Muscle of leg (tissue), 11 donors: ENCODE results near the gene MAST3. TPM values are rescaled to one million over a fixed set of nuclear protein-coding genes. Genes with fewer than 3 reads are reported as not detected.

Source experiments
- DNase-seq: peaks from one replicate; pipeline ENCODE4 v3.0.0; 2013
- H3K27ac ChIP-seq: one replicate; pipeline ENCODE4 v1.5.1; 2013; ENCODE audit warnings: mild to moderate bottlenecking, low read length, control low read depth
- H3K27me3 ChIP-seq: one replicate; pipeline ENCODE4 v1.6.1; 2013; ENCODE audit warnings: low read length; ENCODE audit not compliant: control insufficient read depth, insufficient read depth
- H3K36me3 ChIP-seq: one replicate; pipeline ENCODE4 v1.6.1; 2013; ENCODE audit warnings: low read length; ENCODE audit not compliant: control insufficient read depth, insufficient read depth
- H3K4me1 ChIP-seq: one replicate; pipeline ENCODE4 v1.6.1; 2013; ENCODE audit warnings: low read length; ENCODE audit not compliant: control insufficient read depth, insufficient read depth
- H3K4me3 ChIP-seq: one replicate; pipeline ENCODE4 v1.5.1; 2013; ENCODE audit warnings: low read length, control low read depth
- H3K9me3 ChIP-seq: replicated peaks from 2 replicates; pipeline ENCODE4 v1.6.1; 2013; ENCODE audit warnings: low read depth, low read length; ENCODE audit not compliant: control insufficient read depth
- WGBS: methylation state at CpG from one replicate; pipeline ENCODE4 v1.1.5; 2013; ENCODE audit warnings: missing lambda C conversion rate; ENCODE audit not compliant: insufficient coverage; 5-methylcytosine and 5-hydroxymethylcytosine counted together
- polyA plus RNA-seq, 8 donors: library from polyadenylated mRNA; unstranded; fragments of 120-200 nt; gene quantifications; one replicate each; pipeline versions ENCODE4 v1.2.1 to v1.2.3, GENCODE V29; 2013; ENCODE audit warnings: inconsistent platforms in 1 of 8, low replicate concordance in 1 of 8; ENCODE audit not compliant: insufficient read length in 8 of 8, insufficient read depth in 1 of 8
- total RNA-seq: library from RNA; stranded (reverse); fragments of 120-200 nt; gene quantifications from one replicate; pipeline ENCODE4 v1.2.4, GENCODE V29; 2013

Gene MAST3
- total and polyA plus RNA-seq, 9 donors = 3.4 to 12.2 (median 7.6) TPM

GRCh38 chr19:18060472-18060871 is 37.1 kb upstream of the MAST3 start:
- no peaks in the 10 kb centered on the region for H3K9me3 ChIP-seq
- peaks cover 9% of the 10 kb centered on the region for H3K4me1 ChIP-seq
- H3K4me3 ChIP-seq = no peak overlapping the region
- H3K27ac ChIP-seq = no peak overlapping the region
- peaks cover 12% of the 10 kb centered on the region for H3K27me3 ChIP-seq
- no peak for DNase-seq
- H3K36me3 ChIP-seq = no peaks in the 10 kb centered on the region
- 85% methylated on average over 6 of the region's 6 CpGs for WGBS

DNA sequence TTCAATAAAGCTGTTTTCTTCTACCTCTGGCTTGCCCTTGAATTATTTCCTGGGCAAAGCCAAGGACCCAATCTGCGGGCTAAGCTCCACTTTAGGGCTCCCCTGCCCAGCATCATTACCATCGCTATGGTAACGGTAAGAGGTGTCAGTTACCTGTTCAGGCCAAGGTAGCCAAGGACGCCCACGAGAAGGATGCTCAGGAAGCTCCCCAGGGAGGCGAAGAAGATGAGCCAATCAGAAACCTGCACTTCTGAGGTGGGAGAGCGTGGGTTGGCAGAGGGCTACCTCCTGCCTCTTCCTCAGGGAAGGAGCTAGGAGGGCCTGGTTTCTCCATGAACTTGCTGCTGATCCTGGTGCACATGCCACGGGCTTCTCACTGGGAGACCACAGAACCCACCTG is 35.5 kb upstream of the MAST3 start:
- H3K4me3 ChIP-seq = no peak overlapping the region
- no peaks in the 10 kb centered on the region for H3K9me3 ChIP-seq
- H3K36me3 ChIP-seq = no peaks in the 10 kb centered on the region
- WGBS = 37% methylated on average over 6 of the region's 8 CpGs
- no peak overlapping the region for H3K27ac ChIP-seq
- DNase-seq = no peak
- H3K4me1 ChIP-seq = peaks cover 9% of the 10 kb centered on the region
- H3K27me3 ChIP-seq = peaks cover 12% of the 10 kb centered on the region

DNA sequence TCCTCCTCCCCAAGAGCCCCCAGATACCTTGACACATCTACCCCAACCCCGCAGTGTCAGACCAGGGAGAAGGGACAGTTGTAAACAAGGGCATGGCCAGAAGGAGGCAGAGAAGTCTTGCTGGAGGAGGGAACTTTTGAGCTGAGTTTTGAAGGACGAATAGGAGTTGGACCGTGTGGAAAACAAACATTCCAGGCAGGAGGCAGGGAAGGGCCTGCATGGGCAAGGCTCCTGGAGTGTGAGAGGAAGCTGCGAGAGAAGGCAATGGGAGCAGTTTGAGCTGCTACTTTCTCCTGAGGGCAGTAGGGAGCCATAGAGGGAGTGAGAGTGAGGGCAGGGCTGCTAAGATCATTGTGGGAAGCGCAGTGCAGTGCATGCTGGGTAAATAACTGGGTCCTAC is 34.1 kb upstream of the MAST3 start:
- H3K4me3 ChIP-seq = no peak overlapping the region
- WGBS = 63% methylated on average over 4 of the region's 5 CpGs
- no peaks in the 10 kb centered on the region for H3K9me3 ChIP-seq
- no peaks in the 10 kb centered on the region for H3K36me3 ChIP-seq
- H3K27me3 ChIP-seq = peaks cover 12% of the 10 kb centered on the region
- peaks cover 3% of the 10 kb centered on the region for H3K4me1 ChIP-seq
- DNase-seq = no peak
- no peak overlapping the region for H3K27ac ChIP-seq

- Histone ChIP-seq H3K27ac (no peak overlapping the region), H3K27me3 (peaks cover 12% of the 10 kb centered on the region), H3K4me3 (no peak overlapping the region), H3K9me3 (no peaks in the 10 kb centered on the region), H3K4me1 (no peaks in the 10 kb centered on the region), H3K36me3 (no peaks in the 10 kb centered on the region)
- WGBS = no CpG with 5 or more reads among the region's 1 CpG
- no peak for DNase-seq
Observed at GRCh38 chr19:18065173-18065495, 32.4 kb upstream of the MAST3 start.

- Histone ChIP-seq H3K4me3 (no peak overlapping the region), H3K27me3 (peaks cover 10% of the 10 kb centered on the region), H3K27ac (no peak overlapping the region), H3K9me3 (no peaks in the 10 kb centered on the region), H3K4me1 (no peaks in the 10 kb centered on the region), H3K36me3 (no peaks in the 10 kb centered on the region)
- 89% methylated on average over 3 of the region's 5 CpGs for WGBS
- DNase-seq = no peak
Observed at GRCh38 chr19:18068395-18068794, 29.2 kb upstream of the MAST3 start.

DNA sequence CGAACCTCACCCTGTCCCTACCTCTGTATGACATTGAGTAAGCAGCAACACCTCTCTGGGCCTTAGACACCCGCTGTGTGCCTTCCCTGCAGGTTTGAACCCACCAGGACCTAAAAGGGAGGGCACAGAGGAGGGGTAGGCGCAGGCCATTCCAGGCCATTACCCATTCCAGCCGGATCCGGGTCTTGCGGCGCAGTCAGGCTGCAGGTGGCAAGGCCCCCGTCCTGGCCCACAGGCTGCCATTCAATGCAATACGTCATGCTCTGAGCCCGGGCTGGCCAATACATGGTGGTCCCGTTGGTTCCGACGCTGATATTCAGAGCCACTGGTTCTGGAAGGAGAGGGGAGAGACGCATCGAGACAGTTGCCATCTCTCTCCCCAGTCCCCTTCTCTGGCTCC is 28.2 kb upstream of the MAST3 start:
- H3K4me1 ChIP-seq = no peaks in the 10 kb centered on the region
- no peaks in the 10 kb centered on the region for H3K36me3 ChIP-seq
- no peaks in the 10 kb centered on the region for H3K9me3 ChIP-seq
- 81% methylated on average over 12 of the region's 15 CpGs for WGBS
- H3K4me3 ChIP-seq = no peak overlapping the region
- no peak for DNase-seq
- no peak overlapping the region for H3K27ac ChIP-seq
- peaks cover 7% of the 10 kb centered on the region for H3K27me3 ChIP-seq

GRCh38 chr19:18070181-18070580 is 27.4 kb upstream of the MAST3 start:
- Histone ChIP-seq H3K27me3 (peaks cover 7% of the 10 kb centered on the region), H3K27ac (no peak overlapping the region), H3K9me3 (no peaks in the 10 kb centered on the region), H3K36me3 (no peaks in the 10 kb centered on the region), H3K4me3 (no peak overlapping the region), H3K4me1 (no peaks in the 10 kb centered on the region)
- 62% methylated on average over 9 of the region's 11 CpGs for WGBS
- no peak for DNase-seq

DNA sequence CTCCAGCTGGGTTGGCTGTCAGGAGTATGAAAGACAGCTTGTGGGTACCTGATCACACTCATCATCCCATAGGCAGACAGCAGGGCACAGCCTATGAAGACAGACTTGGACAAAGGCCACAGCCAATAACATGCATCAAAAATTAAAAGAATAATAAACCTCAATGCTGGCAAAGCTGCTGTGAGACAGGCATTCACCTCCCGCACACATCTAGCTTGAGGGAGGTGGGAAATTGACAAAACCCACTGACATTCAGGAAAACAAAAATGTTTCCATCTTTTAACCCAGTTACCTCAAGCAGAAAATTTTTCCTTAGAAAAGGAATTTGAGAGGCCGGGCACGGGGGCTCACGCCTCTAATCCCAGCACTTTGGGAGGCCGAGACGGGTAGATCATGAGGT is 25.2 kb upstream of the MAST3 start:
- peaks cover 7% of the 10 kb centered on the region for H3K27me3 ChIP-seq
- no peak for DNase-seq
- no CpG with 5 or more reads among the region's 6 CpGs for WGBS
- no peak overlapping the region for H3K27ac ChIP-seq
- no peaks in the 10 kb centered on the region for H3K4me1 ChIP-seq
- no peaks in the 10 kb centered on the region for H3K36me3 ChIP-seq
- no peak overlapping the region for H3K4me3 ChIP-seq
- H3K9me3 ChIP-seq = no peaks in the 10 kb centered on the region

DNA sequence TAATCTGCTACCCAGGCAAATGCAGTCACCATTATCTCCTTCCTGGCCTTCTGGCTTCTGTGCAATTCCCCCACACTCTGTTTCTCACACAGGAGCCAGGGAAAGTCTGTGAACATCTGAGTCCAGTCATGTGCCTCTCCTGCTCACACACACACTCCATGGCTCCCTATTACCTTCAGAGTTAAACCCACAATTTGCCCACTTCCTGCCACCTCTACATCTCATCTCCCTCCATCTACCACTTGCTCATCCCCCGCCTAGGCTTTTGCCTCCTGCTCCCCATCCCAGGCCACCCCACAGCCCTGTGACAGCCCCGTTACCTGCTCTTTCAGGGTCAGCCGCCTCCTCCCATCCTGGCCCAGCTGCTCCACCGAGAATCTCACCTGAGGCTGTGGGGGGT is 24.4 kb upstream of the MAST3 start:
- Histone ChIP-seq H3K27me3 (peaks cover 7% of the 10 kb centered on the region), H3K4me3 (no peak overlapping the region), H3K27ac (no peak overlapping the region), H3K9me3 (no peaks in the 10 kb centered on the region), H3K4me1 (no peaks in the 10 kb centered on the region), H3K36me3 (no peaks in the 10 kb centered on the region)
- DNase-seq = no peak
- WGBS = no CpG with 5 or more reads among the region's 4 CpGs

DNA sequence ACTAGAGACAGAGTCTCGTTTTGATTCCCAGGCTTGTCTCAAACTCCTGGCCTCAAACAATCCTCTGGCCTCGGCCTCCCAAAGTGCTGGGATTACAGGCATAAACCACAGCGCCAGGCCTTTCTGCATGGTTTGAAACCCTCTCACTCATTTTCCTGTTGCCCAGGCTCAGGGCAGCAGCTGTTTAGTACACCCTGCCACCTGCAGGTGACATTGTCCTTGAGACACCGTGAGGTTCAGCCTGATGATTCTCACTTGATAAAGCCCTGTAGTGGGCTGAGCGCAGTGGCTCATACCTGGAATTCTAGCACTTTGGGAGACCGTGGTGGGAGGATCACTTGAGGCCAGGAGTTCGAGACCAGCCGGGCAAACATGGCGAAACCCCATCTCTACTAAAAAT is 23.4 kb upstream of the MAST3 start:
- Histone ChIP-seq H3K4me1 (no peaks in the 10 kb centered on the region), H3K27ac (no peak overlapping the region), H3K9me3 (no peaks in the 10 kb centered on the region), H3K36me3 (no peaks in the 10 kb centered on the region), H3K27me3 (peaks cover 7% of the 10 kb centered on the region), H3K4me3 (no peak overlapping the region)
- WGBS = 59% methylated on average over 5 of the region's 9 CpGs
- DNase-seq = no peak

DNA sequence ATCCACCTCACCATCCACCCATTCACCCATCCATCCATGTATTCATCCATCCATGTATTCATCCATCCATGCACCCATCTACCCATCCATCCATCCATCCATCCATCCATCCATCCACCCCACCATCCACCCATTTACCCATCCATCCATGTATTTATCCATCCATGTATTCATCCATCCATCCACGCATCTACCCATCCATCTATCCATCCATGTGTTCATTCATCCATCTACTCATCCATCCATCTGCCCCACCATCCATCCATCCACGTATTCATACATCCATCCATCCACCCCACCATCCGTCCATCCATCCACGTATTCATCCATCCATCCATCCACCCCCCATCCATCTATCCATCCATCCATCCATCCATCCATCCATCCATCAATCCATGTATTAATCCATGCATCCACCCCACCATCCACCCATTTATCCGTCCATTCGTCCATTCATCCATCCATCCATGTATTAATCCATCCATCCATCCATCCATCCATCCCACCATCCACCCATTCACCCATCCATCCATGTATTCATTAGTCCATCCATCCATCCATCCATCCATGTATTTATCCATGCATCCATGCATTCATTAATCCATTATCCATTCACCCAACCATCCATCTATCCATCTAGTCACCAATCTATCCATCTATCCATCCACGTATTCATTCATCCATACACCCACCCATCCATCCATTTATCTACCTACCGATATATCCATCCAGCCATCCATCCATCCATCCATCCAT is 13.5 kb upstream of the MAST3 start:
- H3K36me3 ChIP-seq = no peaks in the 10 kb centered on the region
- no peak for DNase-seq
- H3K4me1 ChIP-seq = no peaks in the 10 kb centered on the region
- H3K9me3 ChIP-seq = no peaks in the 10 kb centered on the region
- H3K4me3 ChIP-seq = no peak overlapping the region
- H3K27ac ChIP-seq = no peak overlapping the region
- 58% methylated on average over 8 of the region's 8 CpGs for WGBS
- H3K27me3 ChIP-seq = peaks cover 3% of the 10 kb centered on the region
